ENCODE data around the gene AKAP13.
"Not testable (repeated sequence)": the region's sequence is repeated elsewhere in the genome, so short reads cannot be mapped to it uniquely, and the experiment has no call there.

DNA sequence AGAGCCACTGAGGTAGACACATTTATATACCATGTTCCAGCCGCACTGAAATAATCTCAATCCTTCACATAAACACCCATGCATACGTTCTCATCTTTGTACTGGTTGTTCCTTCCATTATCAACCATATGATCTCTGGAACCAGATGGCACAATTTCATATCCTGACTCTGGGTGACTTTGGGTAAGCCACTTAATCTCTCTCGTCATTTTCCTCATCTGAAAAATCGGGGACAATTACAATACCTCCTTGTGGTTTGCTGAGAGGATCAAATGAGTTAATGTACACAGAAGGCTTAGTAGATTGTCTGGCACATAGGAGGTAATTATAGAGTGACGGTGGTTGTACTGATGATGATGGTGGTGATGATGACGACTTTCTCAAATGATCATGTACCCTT is 38.2 kb upstream of the AKAP13 start:
- TF ChIP-seq, protein P1, sequence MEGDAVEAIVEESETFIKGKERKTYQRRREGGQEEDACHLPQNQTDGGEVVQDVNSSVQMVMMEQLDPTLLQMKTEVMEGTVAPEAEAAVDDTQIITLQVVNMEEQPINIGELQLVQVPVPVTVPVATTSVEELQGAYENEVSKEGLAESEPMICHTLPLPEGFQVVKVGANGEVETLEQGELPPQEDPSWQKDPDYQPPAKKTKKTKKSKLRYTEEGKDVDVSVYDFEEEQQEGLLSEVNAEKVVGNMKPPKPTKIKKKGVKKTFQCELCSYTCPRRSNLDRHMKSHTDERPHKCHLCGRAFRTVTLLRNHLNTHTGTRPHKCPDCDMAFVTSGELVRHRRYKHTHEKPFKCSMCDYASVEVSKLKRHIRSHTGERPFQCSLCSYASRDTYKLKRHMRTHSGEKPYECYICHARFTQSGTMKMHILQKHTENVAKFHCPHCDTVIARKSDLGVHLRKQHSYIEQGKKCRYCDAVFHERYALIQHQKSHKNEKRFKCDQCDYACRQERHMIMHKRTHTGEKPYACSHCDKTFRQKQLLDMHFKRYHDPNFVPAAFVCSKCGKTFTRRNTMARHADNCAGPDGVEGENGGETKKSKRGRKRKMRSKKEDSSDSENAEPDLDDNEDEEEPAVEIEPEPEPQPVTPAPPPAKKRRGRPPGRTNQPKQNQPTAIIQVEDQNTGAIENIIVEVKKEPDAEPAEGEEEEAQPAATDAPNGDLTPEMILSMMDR (IDR thresholded peaks at IDR 0.05; ENCODE audit: low read depth, low read length): not testable (repeated sequence)
- TF ChIP-seq POLR2A (IDR thresholded peaks at IDR 0.05; ENCODE audit: extremely low read depth, insufficient read length): not testable (repeated sequence)

All from NB4 (cell line).